Activated CD8-positive, alpha-beta memory T cell treated with anti-CD3 and anti-CD28 coated beads, Interleukin-2, amount 50 U/mL, for 48 hours (primary cell): ENCODE data around the gene PHKA1.
"Not testable (repeated sequence)": the region's sequence is repeated elsewhere in the genome, so short reads cannot be mapped to it uniquely, and the experiment has no call there.

Source experiments
- DNase-seq: peaks from one replicate; pipeline ENCODE4 v3.0.0-alpha.2; 2020

The PHKA1 gene

DNA sequence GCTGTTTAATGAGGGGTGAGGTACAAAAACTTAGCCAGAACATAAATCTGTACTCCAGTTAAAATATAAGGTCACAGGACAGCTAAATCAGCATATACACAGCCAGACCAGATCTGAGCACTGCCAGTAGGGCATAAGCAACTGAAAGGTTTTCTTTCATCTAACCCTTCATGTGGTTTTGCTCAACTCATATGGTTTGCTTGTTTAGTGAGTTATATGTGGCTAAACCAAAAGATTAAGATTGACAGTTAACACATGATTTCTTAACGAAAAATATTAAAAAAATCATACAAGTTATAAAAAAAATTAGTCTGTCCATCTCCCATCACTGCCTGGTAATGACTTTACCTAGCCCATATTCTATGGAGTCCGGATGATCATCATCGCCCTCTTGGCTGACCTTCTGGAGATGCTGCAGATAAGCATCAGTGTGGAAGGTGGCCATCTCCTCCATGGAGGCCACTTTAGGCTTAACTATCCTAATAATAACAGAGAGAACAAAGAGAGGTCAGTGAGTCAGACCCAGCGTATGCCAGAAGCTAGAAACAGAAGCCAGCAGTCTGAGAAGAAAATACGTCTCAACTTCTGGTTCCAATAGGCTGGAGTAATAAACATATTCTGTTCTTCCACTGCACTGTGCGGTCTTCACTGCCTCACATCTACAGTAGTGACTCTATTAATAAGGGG lies 145.6 kb downstream of the PHKA1 start:
- DNase-seq: no peak

DNA sequence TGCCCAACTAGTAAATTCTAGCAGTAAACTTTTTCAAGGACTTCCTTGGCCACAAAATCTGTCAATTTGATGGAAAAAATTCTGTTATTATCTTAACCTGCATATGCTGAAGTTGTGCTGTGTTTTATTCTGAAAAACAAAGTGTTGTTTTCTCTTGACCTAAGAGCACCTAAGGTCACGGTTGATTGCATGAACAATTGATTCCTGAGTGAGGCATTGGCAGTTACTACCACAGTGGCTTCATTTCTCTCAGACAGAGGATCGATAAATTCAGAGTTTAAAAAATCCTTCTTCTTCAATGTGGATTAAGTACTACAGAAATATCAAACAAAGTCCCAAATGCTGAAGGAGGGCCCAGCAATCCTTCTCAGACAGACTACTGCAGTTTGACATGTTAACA lies 147.7 kb downstream of the PHKA1 start:
- no peak for DNase-seq

DNA sequence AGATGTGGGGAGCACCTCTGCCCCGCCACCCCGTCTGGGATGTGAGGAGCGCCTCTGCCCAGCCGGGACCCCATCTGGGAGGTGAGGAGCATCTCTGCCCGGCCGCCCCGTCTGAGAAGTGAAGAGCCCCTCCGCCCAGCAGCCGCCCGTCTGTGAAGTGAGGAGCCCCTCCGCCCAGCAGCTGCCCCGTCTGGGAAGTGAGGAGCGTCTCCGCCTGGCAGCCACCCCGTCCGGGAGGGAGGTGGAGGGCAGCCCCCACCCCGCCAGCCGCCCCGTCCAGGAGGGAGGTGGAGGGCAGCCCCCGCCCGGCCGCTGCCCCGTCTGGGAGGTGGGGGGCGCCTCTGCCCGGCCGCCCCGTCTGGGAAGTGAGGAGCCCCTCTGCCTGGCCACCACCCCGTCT lies 154.5 kb downstream of the PHKA1 start:
- not testable (repeated sequence) for DNase-seq

DNA sequence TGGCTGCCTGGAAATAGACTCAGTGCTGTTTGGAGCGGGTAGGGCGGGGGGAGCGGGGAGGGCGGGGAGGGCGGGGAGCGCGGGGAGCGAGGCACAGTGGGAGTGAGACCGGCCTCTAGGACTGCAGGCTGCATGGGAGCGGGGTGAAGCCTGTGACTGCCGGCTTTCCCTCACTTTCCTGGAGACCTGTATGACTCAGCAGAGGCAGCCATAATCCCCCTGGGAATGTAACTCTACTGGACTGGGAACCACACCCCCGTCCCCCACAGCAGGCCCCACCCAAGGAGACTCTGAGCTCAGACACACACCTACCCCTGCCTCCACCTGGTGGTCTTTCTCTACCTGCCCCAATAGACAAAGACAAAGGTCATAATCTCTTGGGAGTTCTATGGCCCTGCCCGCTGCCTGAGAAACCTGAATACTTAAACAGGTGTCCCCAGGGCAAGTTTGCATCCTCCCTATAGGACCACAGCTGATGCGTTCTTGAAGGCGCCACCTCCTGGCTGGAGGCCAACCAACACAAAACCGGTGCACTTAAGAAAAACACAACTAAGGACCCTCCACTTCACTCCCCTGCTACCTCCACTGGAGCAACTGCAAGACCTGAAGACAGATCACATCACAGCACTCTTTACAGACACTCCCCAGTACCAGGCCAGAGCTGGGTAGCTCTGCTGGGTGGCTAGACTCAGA lies 159.5 kb downstream of the PHKA1 start:
- no peak for DNase-seq

DNA sequence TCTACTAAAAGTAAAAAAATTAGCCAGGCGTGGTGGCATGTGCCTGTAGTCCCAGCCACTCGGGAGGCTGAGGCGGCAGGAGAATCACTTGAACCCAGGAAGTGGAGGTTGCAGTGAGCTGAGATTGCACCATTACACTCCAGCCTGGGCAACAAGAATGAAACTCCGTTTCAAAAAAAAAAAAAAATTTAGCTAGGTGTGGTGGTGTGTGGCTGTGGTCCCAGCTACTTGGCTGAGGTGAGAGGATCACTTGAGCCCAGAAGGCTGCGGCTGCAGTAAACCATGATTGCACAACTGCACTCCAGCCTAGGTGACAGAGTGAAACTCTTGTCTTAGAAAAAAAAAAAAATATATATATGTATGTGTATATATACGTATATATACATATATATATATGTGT lies 161.7 kb downstream of the PHKA1 start:
- DNase-seq: not testable (repeated sequence)

DNA sequence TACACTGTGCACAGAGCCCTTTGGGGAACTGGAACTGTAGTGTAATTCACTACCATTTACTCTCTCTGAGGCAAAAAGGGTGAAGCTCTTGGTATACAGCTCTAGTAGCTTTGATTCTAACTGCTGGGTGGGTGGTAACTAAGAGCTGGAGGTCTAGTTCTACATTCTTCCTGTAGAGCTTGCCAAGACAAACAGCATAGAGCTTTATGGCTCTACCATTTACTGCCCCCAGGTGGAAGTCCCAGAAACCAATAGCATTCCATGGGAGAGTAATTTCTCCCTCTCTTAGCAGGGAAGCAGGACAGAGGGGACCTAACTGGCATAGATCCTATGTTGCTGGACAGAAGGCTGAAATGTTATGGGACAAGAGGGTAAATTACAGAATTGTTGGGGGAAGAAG lies 168.1 kb downstream of the PHKA1 start:
- DNase-seq: no peak

DNA sequence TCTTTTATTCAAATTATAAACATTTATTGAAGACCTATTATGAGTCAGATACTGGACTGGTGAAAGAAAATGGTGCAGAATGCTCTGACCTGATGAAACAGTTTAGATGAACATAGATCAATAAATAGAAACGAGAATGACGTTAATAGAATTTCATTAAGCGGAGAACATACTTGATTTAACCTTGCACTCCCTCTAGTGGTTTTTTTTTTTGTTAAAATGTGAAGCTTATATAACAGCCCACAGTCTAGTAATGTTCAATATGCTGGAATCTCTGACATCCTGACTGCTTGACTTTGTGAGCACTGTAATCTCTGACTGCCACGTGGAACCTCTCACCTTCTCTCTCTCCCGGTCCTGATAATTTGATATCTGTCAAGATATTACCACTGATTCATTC lies 173.8 kb downstream of the PHKA1 start:
- no peak for DNase-seq

DNA sequence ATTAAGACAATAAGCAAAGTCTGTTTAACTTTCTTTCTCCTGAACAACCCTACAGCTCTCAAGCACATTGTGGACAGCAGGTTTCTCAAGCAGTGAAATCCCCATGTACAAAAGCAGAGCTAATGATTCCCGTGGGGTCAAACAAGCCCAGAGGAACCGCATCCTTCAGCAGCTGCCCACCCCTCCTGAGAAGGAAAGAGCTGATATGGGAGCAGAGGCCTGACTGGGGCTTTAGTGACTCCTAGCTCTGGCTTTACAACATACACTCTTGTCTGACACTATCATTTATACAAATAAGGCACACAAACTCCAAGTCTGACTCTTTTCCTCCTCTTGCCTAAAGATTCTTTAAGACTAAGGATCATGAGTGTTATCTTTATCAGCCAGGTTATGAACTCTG lies 174.3 kb downstream of the PHKA1 start:
- no peak for DNase-seq

DNA sequence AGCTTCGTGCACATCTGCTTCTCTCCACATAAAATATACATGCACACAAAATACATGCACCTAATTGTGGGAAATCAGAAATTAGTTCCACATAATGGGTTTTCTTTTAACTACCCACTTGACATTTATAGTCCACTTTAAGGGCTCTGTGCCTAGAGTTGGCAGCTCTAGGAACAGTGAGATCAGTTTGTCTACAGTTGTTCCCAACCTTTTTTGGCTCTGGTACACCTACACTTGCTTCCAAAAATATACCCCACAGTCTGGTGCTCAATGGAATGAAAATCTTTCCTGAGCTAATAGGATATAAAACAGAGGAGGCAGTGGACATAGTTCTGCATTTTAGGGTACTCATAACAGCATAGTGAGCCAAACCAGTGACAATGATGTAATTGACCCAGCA lies 177.6 kb downstream of the PHKA1 start:
- no peak for DNase-seq

DNA sequence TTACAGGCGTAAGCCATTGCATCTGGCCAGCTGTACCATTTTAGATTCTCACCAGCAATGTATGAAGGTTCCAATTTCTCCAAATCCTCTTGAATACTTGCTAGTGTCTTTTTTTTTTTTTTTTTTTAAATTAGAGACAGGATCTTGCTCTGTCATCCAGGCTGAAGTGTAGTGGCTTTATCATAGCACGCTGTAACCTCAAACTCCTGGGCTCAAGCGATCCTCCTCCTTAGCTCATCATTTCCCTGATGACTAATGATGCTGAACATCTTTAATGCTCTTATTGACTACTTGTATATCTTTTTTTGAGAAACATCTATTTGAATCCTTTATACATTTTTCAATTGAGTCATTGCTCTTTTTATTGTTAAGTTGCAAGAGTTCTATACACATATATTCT lies 181.7 kb downstream of the PHKA1 start:
- DNase-seq: no peak
